Measurements from ENCODE around the gene SMURF1. TPM values are rescaled to one million over a fixed set of nuclear protein-coding genes. Genes with fewer than 3 reads are reported as not detected.

Gene SMURF1
- total RNA-seq, 1 donor from 2014 or later: 22.1 TPM

GRCh38 chr7:99099499-99100077 lies 44.3 kb downstream of the SMURF1 start:
- DNase-seq (ENCODE audit: extremely low spot score, unreplicated experiment): no peak
- Mint-ChIP-seq H3K27me3 (no peaks in the 10 kb centered on the region), H3K9me3 (peaks cover 9% of the 10 kb centered on the region), H3K4me3 (peak overlapping the region; percentile 37), H3K36me3 (peaks cover 18% of the 10 kb centered on the region), H3K4me1 (ENCODE audit: unreplicated experiment) (peaks cover 26% of the 10 kb centered on the region), H3K27ac (peak overlapping the region; percentile 73)
- TF ChIP-seq, protein P1, sequence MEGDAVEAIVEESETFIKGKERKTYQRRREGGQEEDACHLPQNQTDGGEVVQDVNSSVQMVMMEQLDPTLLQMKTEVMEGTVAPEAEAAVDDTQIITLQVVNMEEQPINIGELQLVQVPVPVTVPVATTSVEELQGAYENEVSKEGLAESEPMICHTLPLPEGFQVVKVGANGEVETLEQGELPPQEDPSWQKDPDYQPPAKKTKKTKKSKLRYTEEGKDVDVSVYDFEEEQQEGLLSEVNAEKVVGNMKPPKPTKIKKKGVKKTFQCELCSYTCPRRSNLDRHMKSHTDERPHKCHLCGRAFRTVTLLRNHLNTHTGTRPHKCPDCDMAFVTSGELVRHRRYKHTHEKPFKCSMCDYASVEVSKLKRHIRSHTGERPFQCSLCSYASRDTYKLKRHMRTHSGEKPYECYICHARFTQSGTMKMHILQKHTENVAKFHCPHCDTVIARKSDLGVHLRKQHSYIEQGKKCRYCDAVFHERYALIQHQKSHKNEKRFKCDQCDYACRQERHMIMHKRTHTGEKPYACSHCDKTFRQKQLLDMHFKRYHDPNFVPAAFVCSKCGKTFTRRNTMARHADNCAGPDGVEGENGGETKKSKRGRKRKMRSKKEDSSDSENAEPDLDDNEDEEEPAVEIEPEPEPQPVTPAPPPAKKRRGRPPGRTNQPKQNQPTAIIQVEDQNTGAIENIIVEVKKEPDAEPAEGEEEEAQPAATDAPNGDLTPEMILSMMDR (conservative IDR thresholded peaks at IDR 0.05): no peak

- no peaks in the 10 kb centered on the region for H3K27me3 Mint-ChIP-seq
- H3K36me3 Mint-ChIP-seq: peaks cover 18% of the 10 kb centered on the region
- H3K4me1 Mint-ChIP-seq (ENCODE audit: unreplicated experiment): peaks cover 26% of the 10 kb centered on the region
- peak overlapping the region; percentile 73 for H3K27ac Mint-ChIP-seq
- no peak for DNase-seq (ENCODE audit: extremely low spot score, unreplicated experiment)
- TF ChIP-seq, protein P1 (conservative IDR thresholded peaks at IDR 0.05): no peak
- H3K4me3 Mint-ChIP-seq: peak overlapping the region; percentile 37
- H3K9me3 Mint-ChIP-seq: peaks cover 9% of the 10 kb centered on the region
Observed at GRCh38 chr7:99098824-99099498, 44.9 kb downstream of the SMURF1 start.

DNA sequence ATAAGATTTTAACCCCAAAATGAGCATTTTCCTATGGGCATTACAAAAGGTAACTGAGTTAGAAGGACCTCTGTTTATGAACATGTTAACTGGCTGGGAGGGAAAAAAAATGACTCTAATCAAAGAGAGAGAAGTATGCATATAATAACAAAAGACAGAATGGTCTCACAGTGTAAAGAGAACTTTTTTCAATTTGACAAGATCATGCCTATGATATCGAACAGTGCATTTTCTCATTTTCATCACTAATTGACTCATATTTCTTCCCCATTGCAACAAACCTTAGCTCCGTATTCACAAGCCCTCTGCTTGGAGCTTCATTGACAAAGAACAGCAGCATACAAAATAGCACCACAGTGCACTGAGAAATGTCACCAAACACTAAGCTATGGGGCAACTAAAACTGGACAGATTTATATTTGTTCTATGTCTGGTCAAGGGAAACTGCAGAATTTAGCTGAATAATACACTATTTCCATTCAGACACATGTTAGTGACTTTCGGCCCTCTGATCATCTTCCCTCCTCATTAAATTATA lies 45.6 kb downstream of the SMURF1 start:
- TF ChIP-seq, protein P1 (conservative IDR thresholded peaks at IDR 0.05): no peak
- no peaks in the 10 kb centered on the region for H3K27me3 Mint-ChIP-seq
- peak overlapping the region; percentile 73 for H3K27ac Mint-ChIP-seq
- peaks cover 9% of the 10 kb centered on the region for H3K9me3 Mint-ChIP-seq
- peaks cover 26% of the 10 kb centered on the region for H3K4me1 Mint-ChIP-seq (ENCODE audit: unreplicated experiment)
- H3K36me3 Mint-ChIP-seq: peaks cover 18% of the 10 kb centered on the region
- no peak for DNase-seq (ENCODE audit: extremely low spot score, unreplicated experiment)
- peak overlapping the region; percentile 10 for H3K4me3 Mint-ChIP-seq

GRCh38 chr7:99097730-99098129 lies 46.2 kb downstream of the SMURF1 start:
- Mint-ChIP-seq H3K36me3 (peaks cover 18% of the 10 kb centered on the region), H3K4me1 (ENCODE audit: unreplicated experiment) (peaks cover 26% of the 10 kb centered on the region), H3K4me3 (no peak overlapping the region), H3K27me3 (no peaks in the 10 kb centered on the region), H3K9me3 (peaks cover 9% of the 10 kb centered on the region), H3K27ac (no peak overlapping the region)
- TF ChIP-seq, protein P1 (conservative IDR thresholded peaks at IDR 0.05): no peak
- no peak for DNase-seq (ENCODE audit: extremely low spot score, unreplicated experiment)

- TF ChIP-seq, protein P1 (conservative IDR thresholded peaks at IDR 0.05): no peak
- no peaks in the 10 kb centered on the region for H3K27me3 Mint-ChIP-seq
- no peak for DNase-seq (ENCODE audit: extremely low spot score, unreplicated experiment)
- peak overlapping the region; percentile 45 for H3K27ac Mint-ChIP-seq
- H3K4me1 Mint-ChIP-seq (ENCODE audit: unreplicated experiment): peaks cover 35% of the 10 kb centered on the region
- H3K9me3 Mint-ChIP-seq: peaks cover 9% of the 10 kb centered on the region
- peaks cover 18% of the 10 kb centered on the region for H3K36me3 Mint-ChIP-seq
- no peak overlapping the region for H3K4me3 Mint-ChIP-seq
Observed at GRCh38 chr7:99096124-99096887, 47.6 kb downstream of the SMURF1 start.
